ENCODE measurements around the gene HIF1AN. TPM values are rescaled to one million over a fixed set of nuclear protein-coding genes. Genes with fewer than 3 reads are reported as not detected.
"Not testable (repeated sequence)": the region's sequence is repeated elsewhere in the genome, so short reads cannot be mapped to it uniquely, and the experiment has no call there.

Gene HIF1AN
- total and polyA plus RNA-seq, 11 donors = 8.2 to 61.8 (median 46.4) TPM

GRCh38 chr10:100571084-100571856 is 35.5 kb downstream of the HIF1AN start:
- Histone ChIP-seq H3K27ac (no peak overlapping the region), H3K9me3 (no peaks in the 10 kb centered on the region), H3K4me1 (no peaks in the 10 kb centered on the region), H3K4me3 (no peak overlapping the region), H3K27me3 (peaks cover 13 to 70% (median 38%) of the 10 kb centered on the region in 9 donors), H3K36me3 (no peaks in the 10 kb centered on the region)
- TF ChIP-seq POLR2A (IDR thresholded peaks at IDR 0.05) (no peak), CTCF (IDR thresholded peaks at IDR 0.05) (no peak)
- no peak for DNase-seq
- intact Hi-C loops (cut with DNase I) = no loop called here
- no peak for ATAC-seq
- 87 to 89% (median 88%) methylated on average over 24 of the region's 24 CpGs for WGBS, 4 donors

GRCh38 chr10:100575146-100575545 is 39.4 kb downstream of the HIF1AN start:
- intact Hi-C loops (cut with DNase I); H3K36me3 ChIP-seq; H3K9me3 ChIP-seq; ATAC-seq; H3K4me3 ChIP-seq; H3K4me1 ChIP-seq; H3K27ac ChIP-seq; DNase-seq: not testable (repeated sequence)
- WGBS, 4 donors = 81 to 86% (median 83%) methylated on average over 7 of the region's 7 CpGs
- peaks cover 0 to 41% (median 11%) of the 10 kb centered on the region in 9 donors for H3K27me3 ChIP-seq

- ATAC-seq = no peak
- DNase-seq = no peak
- no peaks in the 10 kb centered on the region for H3K4me1 ChIP-seq
- no peak overlapping the region for H3K4me3 ChIP-seq
- TF ChIP-seq POLR2A (IDR thresholded peaks at IDR 0.05) (no peak), CTCF (IDR thresholded peaks at IDR 0.05) (no peak)
- no peaks in the 10 kb centered on the region for H3K9me3 ChIP-seq
- intact Hi-C loops (cut with DNase I) = no loop called here
- H3K27ac ChIP-seq = no peak overlapping the region
- no peaks in the 10 kb centered on the region for H3K36me3 ChIP-seq
- H3K27me3 ChIP-seq = peaks cover 0 to 36% (median 9%) of the 10 kb centered on the region in 9 donors
- WGBS, 4 donors = 78 to 83% (median 79%) methylated on average over 8 of the region's 8 CpGs
These were observed 40.0 kb downstream of the HIF1AN start for GRCh38 chr10:100575585-100576281.

- 78 to 81% (median 79%) methylated on average over 5 of the region's 5 CpGs for WGBS, 4 donors
- Histone ChIP-seq H3K4me1 (no peaks in the 10 kb centered on the region), H3K27me3 (peaks cover 0 to 31% (median 9%) of the 10 kb centered on the region in 9 donors), H3K27ac (no peak overlapping the region), H3K9me3 (no peaks in the 10 kb centered on the region), H3K4me3 (no peak overlapping the region), H3K36me3 (no peaks in the 10 kb centered on the region)
- TF ChIP-seq CTCF (IDR thresholded peaks at IDR 0.05) = no peak
- TF ChIP-seq POLR2A (IDR thresholded peaks at IDR 0.05) = no peak
- DNase-seq (no peak), ATAC-seq (no peak)
- intact Hi-C loops (cut with DNase I) = no loop called here
These were observed 40.5 kb downstream of the HIF1AN start for GRCh38 chr10:100576282-100576635.
